Esophagus squamous epithelium (tissue), 5 donors: ENCODE measurements around the gene RELN. TPM values are rescaled to one million over a fixed set of nuclear protein-coding genes. Genes with fewer than 3 reads are reported as not detected.
"Not testable (repeated sequence)": the region's sequence is repeated elsewhere in the genome, so short reads cannot be mapped to it uniquely, and the experiment has no call there.

Experiments
- DNase-seq: peaks from one replicate; lab custom pipeline; 2025; lab: John Stamatoyannopoulos, UW
- H3K27ac ChIP-seq, 4 donors: fragments of 200-600 bp; sonication (generic); one replicate each; pipeline ENCODE4 v1.5.1; 2016 to 2019; ENCODE audit warnings: mild to moderate bottlenecking in 1 of 4
- H3K27me3 ChIP-seq, 4 donors: fragments of 200-600 bp; sonication (generic); 1 replicate in 3 of 4; 2 replicates in 1 of 4; pipeline versions ENCODE4 v1.5.1 to v1.6.0; 2017 to 2021; ENCODE audit warnings: antibody characterized with exemption in 1 of 4
- H3K36me3 ChIP-seq, 3 donors: fragments of 200-600 bp; sonication (generic); one replicate each; pipeline ENCODE4 v1.5.1; 2016 to 2019
- H3K4me1 ChIP-seq, 3 donors: fragments of 200-600 bp; sonication (generic); one replicate each; pipeline ENCODE4 v1.5.1; 2017 to 2019
- H3K4me3 ChIP-seq, 4 donors: fragments of 200-600 bp; sonication (generic); 1 replicate in 3 of 4; 2 replicates in 1 of 4; pipeline ENCODE4 v1.5.1; 2016 to 2019; ENCODE audit warnings: mild to moderate bottlenecking in 2 of 4, moderate library complexity in 1 of 4
- H3K9me3 ChIP-seq, 3 donors: fragments of 200-600 bp; sonication (generic); one replicate each; pipeline ENCODE4 v1.5.1; 2016 to 2019
- CTCF ChIP-seq, 6 experiments: fragments of 450-650 bp in 4 of 6; fragments of 200-600 bp in 2 of 6; sonication (generic) in 2 of 6; IDR thresholded peaks; one replicate each; pipeline ENCODE4 v1.5.1; 2016 to 2019; ENCODE audit warnings: antibody characterized with exemption in 6 of 6, mild to moderate bottlenecking in 4 of 6, moderate library complexity in 4 of 6
- POLR2A ChIP-seq, 4 donors: fragments of 450-650 bp; IDR thresholded peaks; one replicate each; pipeline ENCODE4 v1.6.1; 2017; ENCODE audit warnings: antibody characterized with exemption in 4 of 4, mild to moderate bottlenecking in 4 of 4, moderate library complexity in 3 of 4
- WGBS, 2 donors: methylation state at CpG; one replicate each; pipeline ENCODE4 v1.1.5; 2018; 5-methylcytosine and 5-hydroxymethylcytosine counted together
- intact Hi-C: fragments of 100-400 bp; cut with DNase I; formaldehyde crosslinking; loops from one replicate; pipeline ENCODE4 v1.15.0; 2022
- total RNA-seq, 4 donors: library from RNA; depleted of rRNA; stranded (reverse); fragments of >200 nt; gene quantifications; one replicate each; pipeline ENCODE4 v1.1.0, GENCODE V29; 2016
- donor health status: DM: yes; HTN: yes; CAD: no.

Gene RELN
- total RNA-seq, 4 donors from 2014 or later, result 0.68 to 6.5 (median 1.00) TPM

DNA sequence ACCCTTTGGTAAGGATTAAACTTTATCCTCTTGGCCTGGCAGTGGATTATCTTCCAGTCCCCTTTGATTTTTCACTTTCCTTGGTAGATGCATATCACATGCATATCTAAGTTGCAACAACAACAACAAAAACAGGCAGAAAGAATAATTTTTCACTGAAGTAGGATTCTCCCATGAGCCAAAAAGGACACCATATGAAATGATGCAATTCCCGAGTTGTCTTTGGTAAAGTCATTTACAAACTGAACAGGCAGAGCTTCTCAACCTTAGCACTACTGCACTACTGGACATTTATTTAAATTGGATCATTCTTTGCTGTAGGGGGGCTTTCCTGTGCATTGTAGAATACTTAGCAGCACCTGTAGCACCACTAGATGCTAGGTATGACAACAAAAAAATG lies 195.0 kb downstream of the RELN start:
- WGBS, 2 donors, result 59 to 75% methylated on average over 1 of the region's 1 CpG
- TF ChIP-seq POLR2A (IDR thresholded peaks at IDR 0.05) (no peak), CTCF (IDR thresholded peaks at IDR 0.05) (no peak)

GRCh38 chr7:103793614-103794013 lies 195.8 kb downstream of the RELN start:
- H3K9me3 ChIP-seq, result no peaks in the 10 kb centered on the region
- 76 to 87% methylated on average over 5 of the region's 5 CpGs for WGBS, 2 donors
- DNase-seq, result no peak
- TF ChIP-seq POLR2A (IDR thresholded peaks at IDR 0.05), result no peak
- no peak for TF ChIP-seq CTCF (IDR thresholded peaks at IDR 0.05)
- H3K4me1 ChIP-seq, result no peaks in the 10 kb centered on the region
- H3K36me3 ChIP-seq, result no peaks in the 10 kb centered on the region
- no peak overlapping the region for H3K4me3 ChIP-seq
- intact Hi-C loops, result no loop called here
- H3K27ac ChIP-seq, result no peak overlapping the region
- H3K27me3 ChIP-seq, result no peaks in the 10 kb centered on the region

More for the DNA sequence above, 195.0 kb downstream of the RELN start:
- Histone ChIP-seq H3K4me1 (no peaks in the 10 kb centered on the region), H3K9me3 (no peaks in the 10 kb centered on the region), H3K27me3 (no peaks in the 10 kb centered on the region), H3K27ac (no peak overlapping the region), H3K4me3 (no peak overlapping the region), H3K36me3 (no peaks in the 10 kb centered on the region)
- intact Hi-C loops, result no loop called here
- DNase-seq, result no peak

- Histone ChIP-seq H3K36me3 (no peaks in the 10 kb centered on the region), H3K4me1 (no peaks in the 10 kb centered on the region), H3K9me3 (no peaks in the 10 kb centered on the region), H3K27me3 (no peaks in the 10 kb centered on the region), H3K4me3 (no peak overlapping the region), H3K27ac (no peak overlapping the region)
- intact Hi-C loops, result no loop called here
- no peak for DNase-seq
- TF ChIP-seq POLR2A (IDR thresholded peaks at IDR 0.05), result no peak
- TF ChIP-seq CTCF (IDR thresholded peaks at IDR 0.05), result no peak
Measured at GRCh38 chr7:103791894-103792293, 197.6 kb downstream of the RELN start.

DNA sequence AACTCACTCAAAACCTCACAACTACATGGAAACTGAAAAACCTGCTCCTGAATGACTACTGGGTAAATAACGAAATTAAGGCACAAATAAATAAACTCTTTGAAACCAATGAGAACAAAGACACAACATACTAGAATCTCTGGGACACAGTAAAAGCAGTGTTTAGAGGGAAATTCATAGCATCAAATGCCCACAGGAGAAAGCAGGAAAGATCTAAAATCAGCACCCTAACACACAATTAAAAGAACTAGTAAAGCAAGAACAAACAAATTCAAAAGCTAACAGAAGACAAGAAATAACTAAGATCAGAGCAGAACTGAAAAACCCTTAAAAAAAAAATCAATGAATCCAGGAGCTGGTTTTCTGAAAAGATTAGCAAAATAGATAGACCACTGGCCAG lies 202.4 kb downstream of the RELN start:
- H3K9me3 ChIP-seq, H3K27me3 ChIP-seq, H3K36me3 ChIP-seq, DNase-seq, H3K4me1 ChIP-seq, H3K4me3 ChIP-seq, intact Hi-C loops, H3K27ac ChIP-seq: not testable (repeated sequence)
- 68 to 87% methylated on average over 1 of the region's 1 CpG for WGBS, 2 donors

DNA sequence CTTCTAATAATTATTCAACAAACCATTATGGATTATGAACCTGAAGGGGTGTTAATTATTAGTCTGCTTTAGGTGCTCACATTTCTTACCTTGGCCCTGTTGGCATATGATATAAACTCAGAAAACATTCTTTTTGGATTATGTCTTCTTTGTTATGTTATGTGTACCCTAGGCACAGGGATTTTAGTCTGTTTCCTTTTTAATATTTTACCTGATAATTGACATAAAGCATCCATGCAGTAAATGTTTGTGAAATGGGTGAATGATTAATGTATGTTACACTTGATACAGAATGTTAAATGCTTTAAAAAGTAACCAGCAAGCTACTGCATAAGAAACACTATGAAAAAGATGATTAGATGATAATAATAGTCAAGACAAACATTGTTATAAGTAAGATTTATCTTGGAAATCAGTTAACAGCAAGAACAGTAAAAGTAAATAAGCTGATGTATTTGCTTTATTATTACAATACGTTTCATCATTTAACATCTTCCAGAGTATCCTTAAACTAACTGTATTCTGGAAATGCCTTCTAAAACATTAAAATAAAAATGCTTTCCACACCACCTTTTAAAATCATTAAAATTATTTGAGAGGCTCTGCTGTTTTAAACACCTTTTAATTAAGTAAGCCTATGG lies 204.7 kb downstream of the RELN start:
- intact Hi-C loops, result no loop called here
- H3K4me3 ChIP-seq, result no peak overlapping the region
- DNase-seq, result no peak
- no peaks in the 10 kb centered on the region for H3K27me3 ChIP-seq
- no peaks in the 10 kb centered on the region for H3K4me1 ChIP-seq
- H3K9me3 ChIP-seq, result no peaks in the 10 kb centered on the region
- TF ChIP-seq CTCF (IDR thresholded peaks at IDR 0.05), result no peak
- TF ChIP-seq POLR2A (IDR thresholded peaks at IDR 0.05), result no peak
- H3K36me3 ChIP-seq, result no peaks in the 10 kb centered on the region
- 18 to 31% methylated on average over 1 of the region's 1 CpG for WGBS, 2 donors
- no peak overlapping the region for H3K27ac ChIP-seq

DNA sequence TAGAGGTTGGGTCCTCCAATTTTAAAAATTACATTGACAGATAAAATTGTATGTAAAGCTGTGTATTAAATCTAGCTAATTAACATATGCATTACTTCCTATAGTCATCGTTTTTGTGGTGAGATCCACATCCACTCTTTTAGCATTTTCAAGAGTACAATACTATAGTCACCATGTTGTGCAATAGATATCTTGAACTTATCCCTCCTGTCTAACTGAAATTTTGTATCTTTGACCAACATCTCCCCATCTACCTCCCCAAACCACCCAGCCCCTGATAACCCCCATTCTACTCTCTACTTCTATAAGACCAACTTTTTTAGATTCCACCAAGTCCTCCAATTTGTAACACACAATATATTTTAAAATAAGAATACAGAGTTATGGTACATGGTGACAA lies 208.0 kb downstream of the RELN start:
- Histone ChIP-seq H3K27ac (no peak overlapping the region), H3K4me1 (no peaks in the 10 kb centered on the region), H3K27me3 (no peaks in the 10 kb centered on the region), H3K36me3 (no peaks in the 10 kb centered on the region), H3K9me3 (no peaks in the 10 kb centered on the region), H3K4me3 (no peak overlapping the region)
- TF ChIP-seq CTCF (IDR thresholded peaks at IDR 0.05), result no peak
- TF ChIP-seq POLR2A (IDR thresholded peaks at IDR 0.05), result no peak
- intact Hi-C loops, result no loop called here
- DNase-seq, result no peak
- WGBS, 2 donors, result 69 to 79% methylated on average over 1 of the region's 1 CpG

GRCh38 chr7:103780561-103780960 lies 208.9 kb downstream of the RELN start:
- H3K27ac ChIP-seq, intact Hi-C loops, H3K36me3 ChIP-seq, H3K27me3 ChIP-seq, DNase-seq, H3K4me1 ChIP-seq, H3K4me3 ChIP-seq, H3K9me3 ChIP-seq: not testable (repeated sequence)
- 90% methylated on average over 2 of the region's 2 CpGs for WGBS, 2 donors
